K562 (cell line): ENCODE results near the gene CLSTN2. TPM values are rescaled to one million over a fixed set of nuclear protein-coding genes. Genes with fewer than 3 reads are reported as not detected.

Experiments used
- ATAC-seq: fragments of 200-7000 bp; cut with Tn5 transposase; 3 replicates; pipeline ENCODE4 v1.9.1; 2020; ENCODE audit warnings: moderate library complexity
- BruUV-seq: library from RNA; stranded (reverse); fragments of 400-500 nt; replicated peaks from 2 replicates; lab custom pipeline; 2021; lab: Mats Ljungman, UMichigan
- CTCF ChIA-PET: fragments of 300-600 bp; formaldehyde crosslinking; extraction: SDS; loops from one replicate; lab custom pipeline; 2021; ENCODE audit warnings: low intra/inter-chr PET ratio; lab: Yijun Ruan, JAX
- POLR2A ChIA-PET: fragments of 300-600, 350-650 bp; sonication (Branson Sonifier 250); formaldehyde crosslinking; extraction: SDS; loops from one replicate; lab custom pipeline; 2021; ENCODE audit warnings: antibody characterized with exemption, inconsistent platforms; lab: Yijun Ruan, JAX
- DNase-seq, 4 experiments: peaks; one replicate each; pipeline versions ENCODE4 v3.0.0 to v3.0.0-alpha.2; 2011 to 2018; ENCODE audit warnings: low spot score in 3 of 4, mixed read lengths in 3 of 4; ENCODE audit errors: extremely low read depth in 1 of 4
- FAIRE-seq: peaks from 2 replicates; lab custom pipeline; 2011; peaks lifted over from hg19 to GRCh38; lab: Jason Lieb, UNC
- H2AFZ ChIP-seq: 2 replicates; pipeline ENCODE4 v1.6.0; 2011; ENCODE audit warnings: low read depth, low read length, control low read depth, inconsistent platforms
- H3K27ac ChIP-seq: fragments of 200-600 bp; 3 replicates; pipeline ENCODE4 v1.8.0; 2011; ENCODE audit warnings: low read depth, mild to moderate bottlenecking, control low read depth, inconsistent platforms, low read length, moderate library complexity, mixed read lengths; ENCODE audit errors: extremely low read depth
- H3K27me3 ChIP-seq, 2 experiments: fragments of 300-600 bp in 1 of 2; 2 replicates in 1 of 2; 3 replicates in 1 of 2; pipeline versions ENCODE4 v1.6.0 to v1.8.0; 2011; ENCODE audit warnings: inconsistent platforms in 2 of 2, low read length in 2 of 2, mild to moderate bottlenecking in 1 of 2, mixed read lengths in 1 of 2, moderate library complexity in 1 of 2; ENCODE audit not compliant: control insufficient read depth in 2 of 2, insufficient read depth in 2 of 2
- H3K36me3 ChIP-seq: fragments of 300-600 bp; 3 replicates; pipeline ENCODE4 v1.8.0; 2011; ENCODE audit warnings: mild to moderate bottlenecking, low read length, inconsistent platforms; ENCODE audit not compliant: control insufficient read depth, insufficient read depth
- H3K4me1 ChIP-seq, 2 experiments: fragments of 200-600 bp in 1 of 2; replicated peaks in 1 of 2; 2 replicates in 1 of 2; 3 replicates in 1 of 2; pipeline versions ENCODE4 v1.5.1 to v1.8.0; 2011; ENCODE audit warnings: inconsistent platforms in 2 of 2, low read length in 2 of 2, mild to moderate bottlenecking in 1 of 2, mixed read lengths in 1 of 2, moderate library complexity in 1 of 2; ENCODE audit not compliant: control insufficient read depth in 2 of 2, insufficient read depth in 2 of 2
- H3K4me2 ChIP-seq: 2 replicates; pipeline ENCODE4 v1.6.1; 2011; ENCODE audit warnings: low read length, control low read depth, inconsistent platforms, mixed read lengths; ENCODE audit not compliant: insufficient read depth
- H3K4me3 ChIP-seq: fragments of 200-600 bp; sonication (generic), shearing (Covaris generic); 2 replicates; pipeline ENCODE4 v1.5.1; 2016; ENCODE audit warnings: control low read depth, inconsistent platforms
- H3K79me2 ChIP-seq: fragments of 200-600 bp; 3 replicates; pipeline ENCODE4 v1.8.0; 2011; ENCODE audit warnings: low read length, inconsistent platforms; ENCODE audit not compliant: control insufficient read depth, insufficient read depth
- H3K9ac ChIP-seq, 2 experiments: 2 replicates each; pipeline versions ENCODE4 v1.6.0 to v1.6.1; 2011; ENCODE audit warnings: low read depth in 2 of 2, low read length in 2 of 2, control low read depth in 1 of 2, inconsistent platforms in 1 of 2, mild to moderate bottlenecking in 1 of 2, mixed read lengths in 1 of 2; ENCODE audit not compliant: insufficient read depth in 1 of 2
- H3K9me1 ChIP-seq: one replicate; pipeline ENCODE4 v1.6.0; 2011; ENCODE audit warnings: inconsistent platforms, mild to moderate bottlenecking, low read length, moderate library complexity; ENCODE audit not compliant: control insufficient read depth, insufficient read depth
- H3K9me3 ChIP-seq: replicated peaks from 2 replicates; pipeline ENCODE4 v1.5.1; 2011; ENCODE audit warnings: low read depth, low read length, inconsistent platforms; ENCODE audit not compliant: control insufficient read depth, insufficient read depth
- H4K20me1 ChIP-seq: replicated peaks from 2 replicates; pipeline ENCODE4 v1.6.1; 2011; ENCODE audit warnings: low read length, inconsistent platforms, mixed read lengths; ENCODE audit not compliant: control insufficient read depth, insufficient read depth
- CBX1 ChIP-seq: sonication (generic); IDR thresholded peaks from 2 replicates; pipeline ENCODE4 v1.6.1; 2016; ENCODE audit warnings: antibody characterized with exemption, low read depth, mild to moderate bottlenecking
- STAT6 ChIP-seq: sonication (generic); formaldehyde crosslinking; IDR thresholded peaks from 2 replicates; pipeline ENCODE4 v1.8.1; 2023; ENCODE audit warnings: mild to moderate bottlenecking, missing genetic modification reagents
- TCFL5 ChIP-seq: fragments of 250-450 bp; sonication (Bioruptor Pico); conservative IDR thresholded peaks from 2 replicates; pipeline ENCODE4 v1.6.1; 2021; ENCODE audit warnings: mild to moderate bottlenecking, moderate library complexity, matching md5 sums
- ZBED1 ChIP-seq: IDR thresholded peaks from 2 replicates; pipeline ENCODE4 v1.6.1; 2014
- in situ Hi-C: fragments of 300-500 bp; cut with MboI; formaldehyde crosslinking; loops from 4 replicates; pipeline ENCODE4 v1.15.0; 2018; ENCODE audit warnings: inconsistent platforms, mixed read lengths
- intact Hi-C: fragments of 100-400 bp; cut with micrococcal nuclease; formaldehyde crosslinking; loops from 2 replicates; pipeline ENCODE4 v1.14.2; 2022
- polyA plus RNA-seq, 8 experiments: library from polyadenylated mRNA; depleted of rRNA in 4 of 8; stranded (reverse) in 5 of 8; unstranded in 3 of 8; fragments of >200 nt; fragmentation: Nextera tagmentation in 2 of 8; fragmentation: Illumina TruSeq in 1 of 8; extraction: Ambion mirVana in 2 of 8; extraction: Trizol in 1 of 8; gene quantifications; 2 replicates each; pipeline versions ENCODE4 v1.2.1 to v1.2.3, GENCODE V29; 2011 to 2014; ENCODE audit warnings: inconsistent platforms in 1 of 8, missing spikeins in 1 of 8
- total RNA-seq, 7 experiments: library from RNA; depleted of rRNA in 6 of 7; stranded (reverse); fragments of >200 nt in 6 of 7; fragmentation: Illumina TruSeq in 2 of 7; extraction: Trizol in 2 of 7; gene quantifications; 2 replicates each; pipeline versions ENCODE4 v1.2.1 to v1.2.3, GENCODE V29; 2011 to 2021; ENCODE audit warnings: low replicate concordance in 1 of 7
- TF ChIP-seq, protein P1 (sequence below): fragments of 250-450 bp; sonication (Bioruptor Pico); IDR thresholded peaks from 2 replicates; pipeline ENCODE4 v1.4.0; 2020; ENCODE audit warnings: mild to moderate bottlenecking

Gene CLSTN2
- total and polyA plus RNA-seq, 9 of the 15 experiments (the other 6 are each of a cell fraction or from before 2014, with no cell fraction given), result 0.02 to 0.04 (median 0.04) TPM; not detected in 6

DNA sequence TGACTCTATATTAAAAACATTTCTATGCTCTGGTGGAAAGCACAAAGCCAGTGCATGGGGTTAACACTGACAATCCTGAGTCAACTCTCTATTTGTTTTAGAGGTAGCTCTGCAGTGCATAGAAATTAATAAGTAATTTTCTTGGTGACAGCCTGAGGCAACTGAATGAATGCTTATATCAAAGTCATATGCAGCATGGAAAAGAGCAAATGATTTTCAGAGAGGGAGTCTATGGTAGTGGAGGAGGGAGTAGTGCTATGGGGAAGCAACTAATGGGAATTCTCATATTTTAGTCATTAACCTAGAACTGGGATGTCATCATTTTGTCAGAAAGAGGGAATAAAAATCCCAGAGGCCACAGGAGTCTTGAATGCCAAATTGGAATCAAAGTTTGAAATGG lies 99.1 kb downstream of the CLSTN2 start:
- FAIRE-seq, result no peak
- intact Hi-C loops, result no loop called here

More for the DNA sequence above, 99.1 kb downstream of the CLSTN2 start:
- Histone ChIP-seq H3K4me2 (no peak overlapping the region), H3K9me3 (no peaks in the 10 kb centered on the region), H3K79me2 (no peaks in the 10 kb centered on the region), H4K20me1 (no peaks in the 10 kb centered on the region; the same call in 1 of the 2 replicates)
- DNase-seq (no peak), ATAC-seq (no peak)
- CTCF ChIA-PET, result no interaction called here
- TF ChIP-seq CBX1 (no peak), STAT6 (CRISPR knock-in tag) (no peak), TCFL5 (no peak), ZBED1 (no peak)
- TF ChIP-seq, protein P1, sequence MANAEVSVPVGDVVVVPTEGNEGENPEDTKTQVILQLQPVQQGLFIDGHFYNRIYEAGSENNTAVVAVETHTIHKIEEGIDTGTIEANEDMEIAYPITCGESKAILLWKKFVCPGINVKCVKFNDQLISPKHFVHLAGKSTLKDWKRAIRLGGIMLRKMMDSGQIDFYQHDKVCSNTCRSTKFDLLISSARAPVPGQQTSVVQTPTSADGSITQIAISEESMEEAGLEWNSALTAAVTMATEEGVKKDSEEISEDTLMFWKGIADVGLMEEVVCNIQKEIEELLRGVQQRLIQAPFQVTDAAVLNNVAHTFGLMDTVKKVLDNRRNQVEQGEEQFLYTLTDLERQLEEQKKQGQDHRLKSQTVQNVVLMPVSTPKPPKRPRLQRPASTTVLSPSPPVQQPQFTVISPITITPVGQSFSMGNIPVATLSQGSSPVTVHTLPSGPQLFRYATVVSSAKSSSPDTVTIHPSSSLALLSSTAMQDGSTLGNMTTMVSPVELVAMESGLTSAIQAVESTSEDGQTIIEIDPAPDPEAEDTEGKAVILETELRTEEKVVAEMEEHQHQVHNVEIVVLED (CRISPR knock-in tag), result no peak
- TF ChIP-seq, all 486 proteins: peak for 0
- POLR2A ChIA-PET, result interaction anchor here (0.6 kb wide), 1 partner anchor 578 kb away, joined by 3 read pairs; no protein-coding TSS in a partner anchor
- Histone ChIP-seq H3K9ac (no peak overlapping the region), H3K27me3 (no peaks in the 10 kb centered on the region), H3K36me3 (no peaks in the 10 kb centered on the region), H2AFZ (no peak overlapping the region), H3K4me3 (no peak overlapping the region), H3K27ac (no peak overlapping the region), H3K4me1 (no peaks in the 10 kb centered on the region), H3K9me1 (no peaks in the 10 kb centered on the region)
- in situ Hi-C loops, result no loop called here
- BruUV-seq, result no TSS peak
